Sigmoid colon (tissue), 4 donors: ENCODE results near the gene TNFRSF12A.

Experiments
- POLR2AphosphoS5 ChIP-seq, 4 donors: sonication (generic); formaldehyde crosslinking; IDR thresholded peaks; one replicate each; pipeline ENCODE4 v1.6.1; 2017; ENCODE audit warnings: antibody characterized with exemption in 4 of 4
- TF ChIP-seq, protein P1 (sequence below), 4 experiments: fragments of 450-650 bp in 3 of 4; fragments of 200-600 bp in 1 of 4; IDR thresholded peaks; one replicate each; pipeline ENCODE4 v1.5.1; 2016 to 2019; ENCODE audit warnings: antibody characterized with exemption in 4 of 4, mild to moderate bottlenecking in 3 of 4, moderate library complexity in 2 of 4

DNA sequence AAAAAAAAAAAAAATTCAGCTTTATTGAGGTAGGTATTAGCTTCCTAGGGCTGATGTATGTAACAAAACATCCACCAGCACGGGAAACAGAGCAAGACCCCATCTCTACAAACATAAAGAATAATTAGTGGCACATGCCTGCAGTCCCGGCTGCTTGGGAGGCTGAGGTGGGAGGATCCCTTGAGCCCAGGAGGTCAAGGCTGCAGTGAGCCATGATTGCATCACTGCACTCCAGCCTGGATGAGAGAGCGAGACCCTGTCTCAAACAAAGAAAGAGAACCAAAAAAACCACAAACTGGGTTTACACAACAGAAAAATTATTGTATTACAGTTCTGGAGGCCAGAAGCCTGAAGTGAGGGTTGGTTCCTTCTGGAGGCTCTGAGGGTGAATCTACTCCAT lies 22.2 kb downstream of the TNFRSF12A start:
- TF ChIP-seq, protein P1, sequence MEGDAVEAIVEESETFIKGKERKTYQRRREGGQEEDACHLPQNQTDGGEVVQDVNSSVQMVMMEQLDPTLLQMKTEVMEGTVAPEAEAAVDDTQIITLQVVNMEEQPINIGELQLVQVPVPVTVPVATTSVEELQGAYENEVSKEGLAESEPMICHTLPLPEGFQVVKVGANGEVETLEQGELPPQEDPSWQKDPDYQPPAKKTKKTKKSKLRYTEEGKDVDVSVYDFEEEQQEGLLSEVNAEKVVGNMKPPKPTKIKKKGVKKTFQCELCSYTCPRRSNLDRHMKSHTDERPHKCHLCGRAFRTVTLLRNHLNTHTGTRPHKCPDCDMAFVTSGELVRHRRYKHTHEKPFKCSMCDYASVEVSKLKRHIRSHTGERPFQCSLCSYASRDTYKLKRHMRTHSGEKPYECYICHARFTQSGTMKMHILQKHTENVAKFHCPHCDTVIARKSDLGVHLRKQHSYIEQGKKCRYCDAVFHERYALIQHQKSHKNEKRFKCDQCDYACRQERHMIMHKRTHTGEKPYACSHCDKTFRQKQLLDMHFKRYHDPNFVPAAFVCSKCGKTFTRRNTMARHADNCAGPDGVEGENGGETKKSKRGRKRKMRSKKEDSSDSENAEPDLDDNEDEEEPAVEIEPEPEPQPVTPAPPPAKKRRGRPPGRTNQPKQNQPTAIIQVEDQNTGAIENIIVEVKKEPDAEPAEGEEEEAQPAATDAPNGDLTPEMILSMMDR (IDR thresholded peaks at IDR 0.05), result no peak
- no peak for TF ChIP-seq POLR2AphosphoS5 (IDR thresholded peaks at IDR 0.05)
